Smooth muscle cell (in vitro differentiated cells): ENCODE measurements around the gene DLG4. TPM values are rescaled to one million over a fixed set of nuclear protein-coding genes. Genes with fewer than 3 reads are reported as not detected.
"Not testable (repeated sequence)": the region's sequence is repeated elsewhere in the genome, so short reads cannot be mapped to it uniquely, and the experiment has no call there.

ENCODE experiments used
- DNase-seq: peaks from one replicate; lab custom pipeline; 2025; ENCODE audit not compliant: unreplicated experiment; lab: John Stamatoyannopoulos, UW
- H2AFZ ChIP-seq: fragments of 200-600 bp; sonication (generic); 2 replicates; pipeline ENCODE4 v1.6.0; 2016; ENCODE audit warnings: antibody characterized with exemption, low read depth, mild to moderate bottlenecking
- H3F3A ChIP-seq: fragments of 200-600 bp; sonication (generic); 2 replicates; pipeline ENCODE4 v1.6.0; 2017; ENCODE audit warnings: antibody characterized with exemption, low read depth
- H3K27ac ChIP-seq: fragments of 200-600 bp; sonication (generic); 2 replicates; pipeline ENCODE4 v1.5.1; 2016; ENCODE audit warnings: low read depth, mild to moderate bottlenecking
- H3K27me3 ChIP-seq: fragments of 200-600 bp; sonication (generic); 2 replicates; pipeline ENCODE4 v1.6.1; 2016; ENCODE audit warnings: low read depth, mild to moderate bottlenecking
- H3K36me3 ChIP-seq: fragments of 200-600 bp; sonication (generic); 2 replicates; pipeline ENCODE4 v1.5.1; 2016; ENCODE audit warnings: low read depth
- H3K4me1 ChIP-seq: fragments of 200-600 bp; sonication (generic); 2 replicates; pipeline ENCODE4 v1.5.1; 2016; ENCODE audit warnings: low read depth
- H3K4me2 ChIP-seq: fragments of 200-600 bp; sonication (generic); 2 replicates; pipeline ENCODE4 v1.6.0; 2016; ENCODE audit warnings: mild to moderate bottlenecking
- H3K4me3 ChIP-seq: fragments of 200-600 bp; sonication (generic); 2 replicates; pipeline ENCODE4 v1.5.1; 2016; ENCODE audit warnings: mild to moderate bottlenecking
- H3K79me2 ChIP-seq: fragments of 200-600 bp; sonication (generic); 2 replicates; pipeline ENCODE4 v1.6.0; 2016; ENCODE audit warnings: low read depth, mild to moderate bottlenecking
- H3K9ac ChIP-seq: fragments of 200-600 bp; sonication (generic); 2 replicates; pipeline ENCODE4 v1.6.0; 2016; ENCODE audit warnings: low read depth
- H3K9me3 ChIP-seq: fragments of 200-600 bp; sonication (generic); replicated peaks from 2 replicates; pipeline ENCODE4 v1.5.1; 2016; ENCODE audit warnings: low read depth
- H4K20me1 ChIP-seq: fragments of 200-600 bp; sonication (generic); 2 replicates; pipeline ENCODE4 v1.6.0; 2016; ENCODE audit warnings: low read depth
- WGBS: methylation state at CpG from one replicate; pipeline ENCODE4 v1.1.7; 2016; ENCODE audit warnings: low lambda C conversion rate; 5-methylcytosine and 5-hydroxymethylcytosine counted together
- polyA plus RNA-seq: library from polyadenylated mRNA; unstranded; fragments of >200 nt; fragmentation: Nextera tagmentation; extraction: Ambion mirVana; gene quantifications from 2 replicates; pipeline ENCODE4 v1.2.1, GENCODE V29; 2016
- total RNA-seq: library from RNA; depleted of rRNA; stranded (reverse); fragments of >200 nt; gene quantifications from 2 replicates; pipeline ENCODE4 v1.2.3, GENCODE V29; 2014
- TF ChIP-seq, protein P1 (sequence below): fragments of 200-600 bp; sonication (generic); IDR thresholded peaks from 2 replicates; pipeline ENCODE4 v1.5.1; 2017; ENCODE audit warnings: borderline replicate concordance, mild to moderate bottlenecking, antibody characterized with exemption; ENCODE audit not compliant: insufficient read depth, poor library complexity, severe bottlenecking

The DLG4 gene
- total and polyA plus RNA-seq, 2 experiments from 2014 or later, result 2.3 to 9.4 TPM

GRCh38 chr17:7246779-7247178, 27.1 kb upstream of the DLG4 start:
- Histone ChIP-seq H3K9me3 (no peaks in the 10 kb centered on the region), H3F3A (peaks cover 10% of the 10 kb centered on the region), H3K27me3 (no peaks in the 10 kb centered on the region), H3K4me1 (peaks cover 10% of the 10 kb centered on the region), H3K27ac (no peak overlapping the region), H3K36me3 (no peaks in the 10 kb centered on the region), H3K4me2 (no peak overlapping the region), H2AFZ (no peak overlapping the region), H4K20me1 (peaks cover 8% of the 10 kb centered on the region), H3K4me3 (no peak overlapping the region), H3K79me2 (peaks cover 58% of the 10 kb centered on the region), H3K9ac (no peak overlapping the region)
- 96% methylated on average over 5 of the region's 5 CpGs for WGBS
- DNase-seq, result no peak
- TF ChIP-seq, protein P1, sequence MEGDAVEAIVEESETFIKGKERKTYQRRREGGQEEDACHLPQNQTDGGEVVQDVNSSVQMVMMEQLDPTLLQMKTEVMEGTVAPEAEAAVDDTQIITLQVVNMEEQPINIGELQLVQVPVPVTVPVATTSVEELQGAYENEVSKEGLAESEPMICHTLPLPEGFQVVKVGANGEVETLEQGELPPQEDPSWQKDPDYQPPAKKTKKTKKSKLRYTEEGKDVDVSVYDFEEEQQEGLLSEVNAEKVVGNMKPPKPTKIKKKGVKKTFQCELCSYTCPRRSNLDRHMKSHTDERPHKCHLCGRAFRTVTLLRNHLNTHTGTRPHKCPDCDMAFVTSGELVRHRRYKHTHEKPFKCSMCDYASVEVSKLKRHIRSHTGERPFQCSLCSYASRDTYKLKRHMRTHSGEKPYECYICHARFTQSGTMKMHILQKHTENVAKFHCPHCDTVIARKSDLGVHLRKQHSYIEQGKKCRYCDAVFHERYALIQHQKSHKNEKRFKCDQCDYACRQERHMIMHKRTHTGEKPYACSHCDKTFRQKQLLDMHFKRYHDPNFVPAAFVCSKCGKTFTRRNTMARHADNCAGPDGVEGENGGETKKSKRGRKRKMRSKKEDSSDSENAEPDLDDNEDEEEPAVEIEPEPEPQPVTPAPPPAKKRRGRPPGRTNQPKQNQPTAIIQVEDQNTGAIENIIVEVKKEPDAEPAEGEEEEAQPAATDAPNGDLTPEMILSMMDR, result no peak

DNA sequence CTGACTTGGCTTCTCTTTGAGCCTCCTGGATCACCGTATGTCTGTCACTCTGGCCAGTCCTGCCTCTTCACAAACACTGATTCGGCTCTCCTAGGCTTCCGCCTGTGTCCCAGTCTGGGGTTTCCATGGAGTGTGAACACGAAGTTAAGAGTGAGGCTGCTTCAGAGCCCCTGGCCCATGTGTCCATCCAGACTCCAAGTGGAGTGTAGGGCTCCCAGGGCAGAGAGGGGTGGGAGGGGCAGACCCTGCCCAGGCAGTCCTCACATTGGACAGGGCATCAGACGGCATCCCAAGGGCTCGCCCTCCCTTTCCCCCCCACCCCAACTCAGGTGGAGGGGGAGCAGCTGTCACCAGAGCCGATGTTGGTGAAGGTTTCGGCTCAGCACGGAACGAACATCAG, 24.2 kb upstream of the DLG4 start:
- H4K20me1 ChIP-seq, H3K36me3 ChIP-seq, H3K9me3 ChIP-seq, H2AFZ ChIP-seq, H3K4me3 ChIP-seq, DNase-seq, H3K9ac ChIP-seq, H3K27me3 ChIP-seq: not testable (repeated sequence)
- peaks cover 19% of the 10 kb centered on the region for H3K4me1 ChIP-seq
- WGBS, result 89% methylated on average over 9 of the region's 10 CpGs
- peaks cover 57% of the 10 kb centered on the region for H3K79me2 ChIP-seq
- peak overlapping the region; percentile 95 for H3K27ac ChIP-seq
- H3F3A ChIP-seq, result peaks cover 27% of the 10 kb centered on the region
- peak overlapping the region; percentile 84 for H3K4me2 ChIP-seq

- H3K9ac ChIP-seq, result peak overlapping the region; percentile 99
- peak overlapping the region; percentile 95 for H3K27ac ChIP-seq
- H2AFZ ChIP-seq, result peak overlapping the region; percentile 82
- peaks cover 27% of the 10 kb centered on the region for H3F3A ChIP-seq
- WGBS, result 54% methylated on average over 2 of the region's 2 CpGs
- no peak for DNase-seq
- H3K4me3 ChIP-seq, result peak overlapping the region; percentile 82
- H3K27me3 ChIP-seq, result no peaks in the 10 kb centered on the region
- peaks cover 57% of the 10 kb centered on the region for H3K79me2 ChIP-seq
- peak overlapping the region; percentile 84 for H3K4me2 ChIP-seq
- no peaks in the 10 kb centered on the region for H3K9me3 ChIP-seq
- peaks cover 19% of the 10 kb centered on the region for H3K4me1 ChIP-seq
- TF ChIP-seq, protein P1, result no peak
- no peaks in the 10 kb centered on the region for H4K20me1 ChIP-seq
- H3K36me3 ChIP-seq, result no peaks in the 10 kb centered on the region
Measured at GRCh38 chr17:7243453-7243729, 23.8 kb upstream of the DLG4 start.

DNA sequence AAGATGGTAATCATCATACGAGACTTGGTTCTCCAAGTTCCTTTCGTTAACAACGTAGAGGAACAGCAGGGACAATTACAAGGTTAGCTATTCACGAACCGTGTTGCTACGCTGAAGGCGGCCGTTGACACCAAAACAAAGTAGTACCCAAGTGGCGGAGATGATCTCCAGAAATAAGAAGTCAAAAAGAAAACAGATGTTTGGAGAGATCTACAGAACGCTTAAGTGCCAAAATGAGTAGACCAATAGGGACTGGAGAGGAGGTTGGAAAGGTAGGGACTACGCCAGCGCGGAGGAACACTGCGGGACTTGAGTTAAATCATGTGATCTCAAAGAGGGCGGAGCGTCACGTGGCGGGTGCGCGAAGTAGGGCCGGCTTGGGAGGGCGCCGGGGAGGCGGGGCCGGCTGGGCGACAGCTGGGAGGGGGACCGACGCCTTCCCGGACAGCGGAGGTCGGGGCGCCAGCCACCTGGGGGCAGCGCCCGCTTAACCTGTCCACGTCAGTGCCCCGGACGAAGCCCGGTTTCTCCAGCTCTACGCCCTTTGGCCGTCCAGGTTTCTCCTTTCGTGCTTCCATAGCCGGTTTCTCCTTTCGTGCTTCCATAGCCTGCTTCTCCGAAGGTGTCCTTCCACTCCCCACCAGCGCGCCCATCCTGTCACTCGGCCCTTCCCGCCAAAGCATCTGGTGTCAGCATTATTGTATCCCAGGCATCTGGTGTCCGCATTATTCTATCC, 23.2 kb upstream of the DLG4 start:
- peak overlapping the region; percentile 99 for H3K9ac ChIP-seq
- DNase-seq, result peak; percentile 85
- H2AFZ ChIP-seq, result peak overlapping the region; percentile 82
- TF ChIP-seq, protein P1, result no peak
- peak overlapping the region; percentile 84 for H3K4me2 ChIP-seq
- H4K20me1 ChIP-seq, result no peaks in the 10 kb centered on the region
- peaks cover 27% of the 10 kb centered on the region for H3F3A ChIP-seq
- 2% methylated on average over 42 of the region's 49 CpGs for WGBS
- H3K27ac ChIP-seq, result peak overlapping the region; percentile 95
- H3K9me3 ChIP-seq, result no peaks in the 10 kb centered on the region
- H3K36me3 ChIP-seq, result no peaks in the 10 kb centered on the region
- H3K27me3 ChIP-seq, result no peaks in the 10 kb centered on the region
- H3K4me3 ChIP-seq, result peak overlapping the region; percentile 82
- peaks cover 54% of the 10 kb centered on the region for H3K79me2 ChIP-seq
- H3K4me1 ChIP-seq, result peaks cover 19% of the 10 kb centered on the region
